LoVo (cell line): ENCODE data around the gene C20orf204.
A peak's percentile ranks its signal among the peaks of the same experiment; 100 is the strongest.

Source experiments
- DNase-seq: peaks from one replicate; pipeline ENCODE4 v3.0.0-alpha.2; 2016; ENCODE audit warnings: low spot score

The C20orf204 gene

DNA sequence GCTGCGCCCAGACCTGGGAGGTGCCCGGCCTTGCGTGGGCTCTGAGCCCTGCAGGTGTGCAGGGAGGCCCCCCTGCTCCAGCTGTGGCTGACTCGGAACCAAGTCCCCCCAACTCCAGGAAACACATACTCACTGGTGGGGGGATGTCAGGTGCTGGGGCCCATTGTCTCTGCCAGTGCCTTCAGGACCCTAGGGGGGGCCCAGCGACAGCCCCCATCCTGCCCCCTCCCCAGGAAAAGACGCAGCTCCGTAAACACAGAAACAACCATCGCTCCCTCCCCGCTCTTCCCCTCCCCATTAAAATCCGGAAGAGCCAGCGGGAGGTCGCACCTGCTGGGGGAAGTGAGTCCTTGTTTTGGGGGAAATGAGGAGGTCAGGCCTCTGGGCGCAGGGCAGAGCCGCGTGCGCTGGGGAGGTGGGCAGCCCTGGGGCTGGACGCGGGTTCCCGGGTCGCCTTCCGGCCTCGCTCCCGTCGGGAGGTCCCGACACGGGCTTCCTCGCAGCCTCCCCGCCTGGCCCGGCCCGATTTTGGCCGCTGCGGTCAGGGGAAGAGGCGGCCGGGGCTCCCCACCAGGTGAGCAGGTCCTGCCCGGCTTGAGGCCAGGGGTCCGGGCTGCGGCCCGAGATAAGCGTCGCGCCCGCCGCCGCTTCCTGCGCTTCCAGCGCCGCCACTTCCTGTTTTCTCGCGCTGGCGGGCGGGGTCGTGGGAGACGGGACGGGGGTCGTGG is 6.2 kb downstream of the C20orf204 start:
- no peak for DNase-seq

DNA sequence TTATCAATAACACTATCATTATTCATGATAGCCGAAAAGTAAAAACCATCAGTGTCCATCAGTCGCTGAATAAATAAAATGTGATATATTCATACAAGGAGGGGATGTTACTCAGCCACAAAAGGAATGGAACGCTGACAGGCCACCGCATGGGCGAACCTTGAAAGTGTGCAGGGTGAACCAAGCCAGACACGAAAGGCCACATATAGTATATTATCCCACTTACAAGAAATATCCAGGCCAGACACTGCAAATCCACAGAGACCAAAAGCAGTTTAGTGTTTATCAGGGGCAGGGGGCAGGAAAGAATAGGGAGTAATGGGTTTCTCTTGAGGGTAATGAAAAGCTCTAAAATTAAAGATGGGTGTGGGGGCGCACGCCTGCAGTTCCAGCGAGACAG is 7.8 kb downstream of the C20orf204 start:
- DNase-seq, result no peak

DNA sequence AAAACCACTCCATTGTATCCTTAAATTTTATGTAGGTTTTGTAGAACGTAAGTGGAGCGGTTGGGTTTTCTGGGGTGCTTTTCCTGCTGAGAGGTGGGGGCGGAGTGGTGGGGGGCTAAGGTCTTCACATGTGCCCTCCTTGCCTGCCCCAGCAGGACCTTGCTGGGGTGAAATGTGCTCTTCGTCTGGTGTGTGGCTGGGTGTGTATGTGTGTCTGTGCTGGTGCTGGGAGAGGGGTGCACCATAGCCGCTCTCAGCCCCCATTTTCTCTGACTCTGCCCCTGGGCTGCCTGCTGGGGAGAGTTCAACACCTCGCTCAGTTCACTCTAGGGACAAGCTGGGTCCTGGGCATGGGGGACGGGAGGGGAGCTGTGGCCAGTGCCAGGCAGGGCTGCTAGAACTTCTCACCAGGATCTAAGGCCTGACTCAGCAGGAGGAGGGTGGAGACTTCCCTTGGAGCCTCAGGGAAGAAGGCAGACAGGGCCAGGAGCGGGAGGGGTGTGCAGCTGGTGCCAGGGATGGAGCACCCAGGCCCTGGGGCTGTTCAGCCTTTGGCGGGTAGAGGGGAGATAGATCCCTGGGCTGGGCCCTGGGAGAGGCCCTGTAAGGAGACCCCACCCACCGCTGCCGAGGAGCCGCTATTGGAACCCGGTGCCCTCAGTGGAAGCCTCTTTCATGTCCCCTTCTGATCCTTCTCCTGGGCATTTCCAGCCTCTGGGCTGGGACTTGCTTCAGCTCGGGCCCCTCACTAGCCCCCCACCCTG is 8.7 kb downstream of the C20orf204 start:
- DNase-seq, result no peak

DNA sequence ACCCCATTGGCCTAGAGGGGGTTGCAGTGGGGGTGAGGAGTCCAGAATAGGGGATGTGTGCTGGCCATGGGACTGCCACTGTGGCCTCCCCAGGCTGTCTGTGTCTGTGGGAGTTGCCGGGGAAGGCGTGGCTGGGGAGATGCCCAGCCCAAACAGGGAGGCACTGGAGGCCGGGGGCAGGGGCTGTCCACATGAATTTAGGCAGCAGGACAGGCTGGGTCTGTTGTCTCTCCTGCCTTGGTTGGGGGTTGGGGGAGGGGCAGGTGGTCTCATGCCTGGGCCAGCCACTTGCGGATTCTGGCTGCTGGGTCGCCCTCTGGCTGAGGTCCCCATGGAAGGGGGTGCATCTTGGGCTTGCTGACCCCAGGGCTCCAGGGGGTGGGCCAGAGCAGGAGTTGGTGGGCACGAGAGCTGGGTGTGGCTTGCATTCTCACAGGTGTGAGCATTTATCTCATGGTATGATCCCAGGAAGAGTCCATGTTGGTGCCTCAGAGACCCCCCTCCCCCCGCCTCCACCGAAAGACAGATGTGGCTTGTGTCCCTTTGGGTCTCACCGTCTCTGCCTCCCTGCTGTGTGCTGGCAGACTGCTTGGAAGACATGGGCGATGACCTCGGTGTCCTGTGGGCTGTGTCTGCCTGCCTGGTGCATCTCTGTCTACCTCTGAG is 9.5 kb downstream of the C20orf204 start:
- no peak for DNase-seq

DNA sequence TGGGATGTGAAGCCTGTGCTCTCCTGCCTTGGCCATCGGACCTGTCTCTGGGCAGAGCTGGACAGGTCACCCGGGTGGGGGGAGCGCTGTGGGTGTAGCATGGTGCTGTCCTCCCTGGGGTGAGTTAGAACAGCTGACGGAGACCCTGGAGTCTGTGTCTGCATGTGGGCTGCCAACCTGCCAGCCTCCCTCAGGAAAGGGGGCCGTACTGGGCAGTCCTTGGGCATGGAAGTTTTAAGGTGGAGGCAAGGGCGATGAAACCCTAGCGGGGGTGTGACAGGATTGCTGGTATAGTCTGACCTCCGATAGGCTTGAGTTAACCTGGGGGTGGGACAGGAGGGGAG is 11.0 kb downstream of the C20orf204 start:
- DNase-seq, result no peak

DNA sequence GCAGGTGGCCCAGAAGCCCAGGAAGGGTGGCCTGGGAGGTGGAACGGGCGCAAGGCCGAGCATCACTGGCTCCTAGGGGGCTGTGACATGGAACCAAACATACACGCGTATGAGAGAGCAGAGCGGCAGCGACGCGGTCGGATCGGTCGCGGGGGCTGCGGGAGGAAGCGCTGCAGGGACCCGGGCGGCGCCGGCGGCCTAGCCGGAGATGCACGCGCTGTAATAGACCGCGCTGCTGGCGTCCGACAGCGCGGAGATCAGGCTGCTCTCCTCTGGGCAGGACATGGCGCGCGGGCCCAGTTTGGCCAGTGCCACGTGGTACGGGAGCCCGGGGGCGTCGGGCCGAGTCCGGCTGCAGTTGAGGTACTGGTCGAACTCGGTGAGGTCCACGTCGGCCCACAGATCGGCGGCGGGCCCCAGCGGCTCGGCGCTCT is 12.0 kb downstream of the C20orf204 start:
- DNase-seq, result no peak

DNA sequence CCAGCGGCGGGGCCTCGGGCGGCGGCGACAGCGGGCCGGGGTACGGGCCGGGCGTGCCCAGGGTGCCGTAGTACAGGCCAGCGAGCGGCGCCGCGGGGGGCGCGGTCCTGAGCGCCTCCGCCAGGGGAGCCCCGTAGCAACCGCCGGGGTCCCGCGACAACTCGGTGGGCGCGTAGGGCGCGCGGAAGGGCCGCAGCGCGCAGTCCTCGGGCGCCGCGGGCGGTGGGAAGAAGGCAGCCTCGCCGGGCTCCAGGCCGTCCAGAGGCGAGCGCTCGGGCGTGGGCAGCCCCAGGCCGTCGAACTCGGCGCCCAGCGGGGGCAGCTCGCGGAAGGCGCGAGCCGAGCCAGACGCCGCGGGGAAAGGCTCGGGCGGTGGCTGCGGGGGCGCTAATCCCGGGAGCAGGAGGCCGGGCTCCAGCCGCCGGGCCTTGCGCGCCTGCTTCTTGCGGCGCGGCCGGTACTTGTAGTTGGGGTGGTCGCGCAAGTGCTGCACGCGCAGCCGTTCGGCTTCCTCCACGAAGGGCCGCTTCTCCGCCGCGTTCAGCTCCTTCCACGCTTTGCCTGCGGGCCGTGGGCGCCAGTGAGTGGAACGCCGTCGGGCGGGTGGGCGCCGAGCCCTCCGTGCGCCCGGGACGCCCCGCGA is 12.5 kb downstream of the C20orf204 start:
- no peak for DNase-seq

DNA sequence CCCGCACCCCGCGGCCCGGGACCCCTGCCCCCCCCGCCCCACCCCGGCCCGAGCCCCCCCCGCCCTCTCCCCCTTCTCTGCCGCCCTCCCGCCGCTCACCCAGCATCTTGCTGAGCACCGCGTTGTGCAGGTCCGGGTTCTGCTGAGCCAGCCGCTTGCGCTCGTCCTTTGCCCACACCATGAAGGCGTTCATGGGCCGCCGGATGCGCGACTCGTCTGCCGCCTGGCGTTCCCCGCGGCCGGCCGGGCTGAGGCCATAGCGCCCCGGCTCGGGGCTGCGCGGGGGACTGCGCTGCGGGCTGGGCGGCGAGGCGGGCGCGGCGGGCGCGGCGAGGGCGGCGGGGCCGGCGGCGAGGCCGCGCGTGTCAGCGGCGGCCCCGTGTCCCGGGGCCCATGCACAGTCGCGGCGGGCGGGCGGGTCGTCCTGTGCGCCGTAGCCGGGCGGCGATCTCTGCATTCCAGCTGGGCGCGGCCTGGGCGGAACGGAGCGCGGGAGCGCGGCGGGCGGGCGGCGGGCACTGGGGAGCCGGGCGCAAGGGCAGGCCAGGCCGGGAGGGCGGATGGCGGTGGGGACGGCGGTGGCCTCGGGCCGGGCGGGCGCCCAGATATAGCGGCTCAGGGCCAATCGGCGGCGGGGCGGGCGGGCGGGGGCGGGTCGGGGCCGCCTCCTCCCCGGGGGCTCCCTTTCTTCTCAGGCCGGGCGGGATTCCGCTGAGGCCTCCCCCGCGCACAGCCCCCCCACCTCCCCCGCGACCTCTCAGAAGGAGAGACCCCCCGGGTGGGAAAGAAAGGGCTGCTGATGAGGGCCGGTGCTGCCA is 13.3 kb downstream of the C20orf204 start, which contains the start of gene SOX18:
Gene SOX18 (minus strand): TSS at position 580 of the 818 bp plus-strand sequence. CDS start 123 bp downstream, at position 457.
- peak; percentile 33 for DNase-seq

DNA sequence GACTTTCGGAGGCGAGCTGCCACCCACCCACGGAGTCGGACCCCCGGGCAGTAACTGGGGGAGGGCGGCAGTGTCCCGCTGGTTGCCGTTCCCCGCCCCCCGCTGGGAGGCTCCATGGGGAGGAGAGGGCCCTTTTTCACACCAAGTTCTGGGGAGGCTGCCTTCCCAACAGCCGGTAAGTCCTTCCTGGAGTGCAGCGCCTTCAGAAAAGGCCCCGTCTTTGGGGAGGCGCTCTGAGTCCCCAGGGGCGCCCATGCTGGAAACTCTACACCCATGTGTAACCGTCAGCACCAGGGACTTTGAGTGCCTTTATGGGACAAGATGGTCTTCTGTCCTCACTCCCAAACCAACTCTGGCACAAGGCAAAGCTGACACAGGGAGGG is 13.9 kb downstream of the C20orf204 start:
- no peak for DNase-seq

DNA sequence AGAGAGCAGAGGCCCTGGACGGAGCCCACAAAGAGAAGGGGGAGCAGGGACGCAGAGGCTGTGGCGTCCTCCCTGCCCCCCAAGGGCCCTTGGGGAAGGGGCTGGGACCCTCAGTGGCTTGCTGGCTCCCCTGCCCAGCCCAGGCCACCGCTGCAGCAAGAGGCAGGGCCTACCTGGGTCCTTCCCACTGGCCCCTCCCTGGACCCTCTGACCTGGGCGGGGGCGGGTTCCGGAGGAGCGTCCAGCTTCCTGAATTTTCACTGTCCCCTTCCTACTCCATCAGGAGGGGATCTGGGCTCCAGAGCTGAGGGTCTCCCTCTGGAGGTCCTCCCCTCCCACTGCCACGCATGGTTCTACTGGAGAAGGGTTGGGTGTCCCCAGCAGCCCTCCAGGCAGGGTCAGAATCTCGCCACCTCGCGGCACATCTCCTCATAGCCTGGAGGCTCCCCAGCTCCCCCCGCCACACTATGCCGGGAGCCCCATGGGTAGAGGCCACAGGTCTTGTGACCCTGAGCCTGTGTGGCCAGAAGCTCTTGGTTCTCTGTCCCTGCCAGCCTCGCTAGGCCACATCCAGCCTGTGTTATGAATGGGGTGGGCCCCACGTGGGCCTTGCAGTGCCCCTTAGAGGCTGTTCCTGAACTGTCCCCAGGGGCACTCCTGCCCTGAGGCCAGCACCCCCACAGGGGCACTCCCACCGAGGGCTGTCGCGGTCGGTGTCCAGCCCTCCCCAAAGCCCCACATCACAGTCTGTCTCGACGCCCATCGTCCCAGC is 14.5 kb downstream of the C20orf204 start:
- DNase-seq, result no peak

DNA sequence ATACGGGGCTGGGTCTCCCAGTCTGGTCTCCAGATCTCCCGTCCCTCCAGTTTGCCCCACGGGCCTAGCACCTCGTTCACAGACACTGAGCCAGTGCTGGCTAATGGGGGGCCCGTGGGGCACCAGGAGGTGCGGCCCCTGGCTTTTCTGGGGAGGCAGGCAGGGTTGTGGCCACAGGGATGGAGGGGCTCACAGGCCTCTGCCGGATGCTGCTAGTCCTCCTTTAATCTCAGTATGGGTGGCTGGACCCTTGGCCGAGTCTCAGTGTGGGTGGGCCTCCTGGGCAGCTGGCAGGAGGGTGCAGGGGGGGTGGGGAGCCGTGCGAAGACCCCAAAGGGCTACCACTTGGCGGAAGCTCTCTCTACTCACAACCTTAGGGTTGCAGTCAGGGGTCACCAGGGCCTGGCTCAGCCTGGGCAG is 15.1 kb downstream of the C20orf204 start:
- DNase-seq, result no peak

DNA sequence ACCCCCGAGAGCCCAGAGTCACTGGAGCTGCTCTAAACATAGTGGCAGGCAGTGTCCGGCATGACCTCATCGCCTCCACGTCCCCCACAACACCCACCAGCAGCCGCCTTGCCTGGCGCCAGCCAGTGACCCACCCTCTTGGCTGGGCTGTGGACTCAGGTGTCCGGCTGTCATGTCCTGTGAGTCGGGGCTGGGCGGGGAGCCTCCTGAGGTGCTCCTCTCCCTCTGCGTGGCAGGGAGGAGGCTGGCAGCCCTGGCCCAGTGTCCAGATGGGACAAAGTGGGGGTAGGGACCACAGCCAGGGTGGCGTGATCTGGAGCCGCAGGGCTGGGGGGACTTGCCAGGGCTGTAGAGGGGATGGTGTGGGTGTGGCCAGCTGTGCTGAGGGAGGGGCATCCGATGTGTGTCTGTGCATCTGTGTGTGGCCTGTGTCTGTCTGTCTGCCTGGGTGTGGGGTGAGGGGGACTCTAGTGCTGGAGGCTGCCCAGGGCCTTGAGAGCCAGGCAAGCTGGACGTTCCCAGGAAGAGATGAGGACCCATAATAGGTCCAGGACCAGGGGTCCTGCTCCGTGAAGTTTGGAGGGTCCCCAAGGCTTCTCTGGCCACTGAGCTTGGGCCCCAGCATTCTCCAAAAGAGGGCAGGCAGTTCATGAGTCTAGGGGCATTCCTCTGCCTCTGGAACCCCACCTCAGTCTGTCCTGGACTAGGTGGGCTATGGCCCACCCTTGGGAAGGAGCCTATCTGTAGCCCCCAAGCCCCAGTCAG is 15.8 kb downstream of the C20orf204 start:
- no peak for DNase-seq

DNA sequence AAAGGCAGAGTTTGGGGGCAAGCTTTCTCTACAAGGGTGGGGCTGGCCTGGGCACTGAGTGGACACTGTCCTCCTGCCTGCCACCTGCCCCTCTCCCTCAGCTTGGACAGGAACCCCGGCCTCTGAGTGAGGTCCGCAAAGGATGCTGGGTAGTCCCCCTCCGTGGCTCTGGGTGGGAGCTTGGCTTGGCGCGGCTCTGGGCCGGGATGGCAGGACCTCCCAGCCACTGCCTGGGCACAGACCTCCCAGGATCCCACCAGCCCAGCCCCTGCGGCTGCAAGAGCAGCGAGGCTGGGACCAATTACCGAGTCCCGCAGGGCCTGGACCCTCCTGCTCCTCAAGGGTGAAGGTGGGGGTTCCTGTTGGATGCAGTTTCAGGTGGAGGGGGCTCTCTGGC is 16.3 kb downstream of the C20orf204 start:
- DNase-seq, result no peak

DNA sequence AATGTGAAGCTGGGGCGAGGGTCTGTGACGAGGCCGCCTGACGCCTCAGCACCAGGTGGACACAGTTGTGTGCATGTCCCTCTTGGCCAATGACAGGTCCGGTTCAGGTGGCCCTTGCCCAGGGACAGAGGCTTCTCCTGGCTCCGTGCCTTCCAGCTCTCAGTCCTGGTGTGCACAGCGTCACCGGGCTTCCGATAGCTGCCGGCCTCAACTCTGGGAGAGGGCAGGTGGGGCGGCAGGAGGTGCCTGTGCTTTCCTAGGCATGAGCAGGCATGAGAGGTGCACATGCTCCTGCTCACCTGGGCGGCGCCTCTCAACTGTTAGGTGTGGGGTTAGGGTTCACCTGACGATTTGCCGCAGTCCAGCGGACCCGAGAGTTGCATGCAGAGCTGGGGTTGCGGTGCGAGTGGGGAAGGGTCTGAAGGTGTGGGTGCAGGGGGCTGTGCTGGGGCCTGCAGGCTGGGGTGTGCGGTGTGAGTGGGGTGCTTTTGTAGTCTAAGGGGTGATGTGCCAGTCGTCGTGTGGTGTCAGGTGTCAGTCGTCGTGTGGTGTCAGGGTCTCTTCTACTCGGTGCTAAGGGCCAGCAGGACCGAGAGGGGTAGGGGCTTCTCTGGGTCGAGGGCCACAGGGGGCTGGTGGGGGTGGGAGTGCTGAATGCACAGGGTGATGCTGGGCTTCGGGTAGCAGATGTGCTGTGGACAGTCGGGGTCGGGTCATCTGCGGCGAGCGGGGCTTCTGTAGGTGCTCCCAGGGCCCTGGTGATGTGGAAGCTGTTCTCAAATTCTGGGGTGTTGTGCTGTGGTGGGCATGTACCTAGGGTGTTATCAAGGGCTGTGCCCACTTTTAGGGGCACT is 17.2 kb downstream of the C20orf204 start:
- DNase-seq, result no peak

DNA sequence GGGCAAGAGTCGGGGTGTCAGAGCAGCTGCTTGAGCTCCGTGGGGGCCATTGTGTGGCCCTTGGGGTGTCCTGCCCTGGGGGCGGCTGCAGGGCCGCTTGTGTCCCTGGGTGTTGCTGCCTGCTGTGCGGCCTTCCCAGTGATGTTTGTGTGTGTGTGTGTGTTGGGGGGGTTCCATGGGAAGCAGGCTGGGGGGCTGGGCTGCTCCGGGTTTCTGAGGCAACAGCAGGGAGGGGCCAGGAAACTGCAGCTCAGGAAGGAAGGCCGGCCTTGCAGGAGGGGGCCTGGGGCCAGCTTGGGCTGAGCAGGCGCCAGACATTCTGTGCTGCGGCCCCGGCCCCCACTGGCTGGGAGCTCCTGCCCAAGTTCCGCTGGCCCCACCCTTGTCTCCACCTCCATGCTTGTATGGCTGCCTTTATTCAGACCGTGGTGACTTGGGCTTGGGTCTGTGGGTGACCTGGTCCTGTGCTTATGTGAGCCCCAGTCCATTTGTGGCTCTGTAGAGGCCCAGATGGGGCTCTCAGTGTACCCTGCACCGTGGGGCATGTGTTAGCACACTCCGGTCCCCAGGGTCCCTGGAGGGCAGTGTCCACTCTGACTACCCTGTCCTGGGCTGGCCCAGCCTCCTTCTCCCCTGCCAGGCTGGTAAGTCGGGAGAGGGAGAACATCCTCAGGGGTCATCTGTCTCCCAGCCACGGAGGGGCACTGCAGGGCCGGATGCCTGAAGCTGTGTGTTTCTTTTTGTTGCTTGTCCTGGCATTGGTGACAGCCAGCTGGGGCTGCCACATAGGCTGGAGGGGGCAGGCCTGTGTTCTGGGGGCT is 18.1 kb downstream of the C20orf204 start:
- DNase-seq, result no peak

DNA sequence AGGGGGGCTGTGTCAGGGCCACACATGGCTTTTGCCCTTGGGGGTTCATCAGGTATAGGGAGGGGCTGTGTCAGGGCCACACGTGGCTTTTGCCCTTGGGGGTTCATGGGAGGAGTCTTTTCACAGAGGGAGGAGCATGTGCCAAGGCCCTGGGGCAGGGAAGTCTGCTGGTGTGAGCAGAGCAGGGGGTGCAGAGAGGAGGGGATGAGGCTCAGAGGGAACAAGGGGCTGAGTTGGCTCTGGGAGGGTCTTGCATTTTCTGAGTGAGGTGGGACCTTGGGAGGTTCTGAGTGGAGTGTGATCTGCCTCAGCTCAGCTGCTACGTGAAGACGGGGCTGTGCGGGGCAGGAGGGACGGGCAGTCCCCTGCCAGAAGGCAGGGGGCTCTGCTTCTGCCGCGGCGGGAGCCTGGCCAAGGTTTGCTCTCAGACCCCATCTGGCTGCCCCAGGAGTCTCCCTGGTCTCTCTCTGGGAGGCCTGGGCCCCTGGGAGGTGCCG is 19.5 kb downstream of the C20orf204 start:
- DNase-seq, result no peak

DNA sequence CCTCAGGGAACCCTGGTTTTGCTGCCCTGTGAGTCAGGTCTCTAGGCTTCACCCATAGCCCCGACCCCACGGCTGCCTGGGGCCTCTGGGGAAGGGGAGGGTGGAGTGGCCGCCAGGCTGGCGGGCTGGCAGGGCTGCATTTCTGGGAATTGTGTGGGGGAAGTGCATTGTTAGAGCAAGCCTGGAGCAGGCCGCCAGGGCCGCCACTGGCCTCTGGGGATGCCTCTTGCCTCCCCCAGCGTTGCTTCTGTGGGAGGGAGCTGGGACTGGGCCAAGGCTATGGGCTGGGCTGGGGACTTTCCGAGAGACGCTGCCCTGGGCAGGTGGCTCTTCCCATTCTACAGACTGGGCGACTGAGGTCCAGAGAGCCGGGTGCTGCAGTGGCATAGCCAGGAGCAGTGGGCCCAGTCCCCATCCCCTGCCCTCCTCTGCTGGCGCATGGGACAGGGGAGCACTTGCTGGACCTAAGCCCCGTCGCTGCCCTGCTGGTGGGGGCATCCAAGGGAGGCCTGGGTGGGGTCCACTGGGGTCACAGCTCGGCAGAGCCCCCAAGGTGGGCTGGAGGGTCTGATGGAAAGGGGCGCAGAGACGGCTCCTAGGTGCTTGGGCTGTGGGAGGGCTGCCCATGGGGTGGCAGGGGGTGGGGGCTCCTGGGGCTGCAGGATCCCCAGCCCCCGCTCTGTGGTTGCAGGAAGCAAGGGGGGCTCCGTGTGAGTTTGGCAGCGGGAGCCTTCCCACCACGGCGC is 20.1 kb downstream of the C20orf204 start:
- DNase-seq, result no peak

DNA sequence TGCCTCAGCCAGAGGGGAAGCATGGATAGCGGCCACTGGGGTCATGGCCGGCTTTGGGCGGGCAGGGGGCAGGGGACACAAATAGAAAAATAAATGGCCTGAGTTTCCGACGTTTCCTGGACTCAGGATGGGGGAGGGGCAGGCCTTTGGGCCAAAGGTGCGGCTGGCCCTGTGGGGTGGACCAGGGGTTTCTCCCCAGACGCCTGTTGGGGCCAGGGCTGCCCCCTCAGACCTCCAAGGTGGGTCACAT is 20.6 kb downstream of the C20orf204 start:
- no peak for DNase-seq
